ENCODE measurements around the gene UTS2B. TPM values are rescaled to one million over a fixed set of nuclear protein-coding genes. Genes with fewer than 3 reads are reported as not detected.
"Not testable (repeated sequence)": the region's sequence is repeated elsewhere in the genome, so short reads cannot be mapped to it uniquely, and the experiment has no call there.

The UTS2B gene
- total and polyA plus RNA-seq, 8 donors, result 0.09 to 0.35 (median 0.26) TPM; not detected in 3

DNA sequence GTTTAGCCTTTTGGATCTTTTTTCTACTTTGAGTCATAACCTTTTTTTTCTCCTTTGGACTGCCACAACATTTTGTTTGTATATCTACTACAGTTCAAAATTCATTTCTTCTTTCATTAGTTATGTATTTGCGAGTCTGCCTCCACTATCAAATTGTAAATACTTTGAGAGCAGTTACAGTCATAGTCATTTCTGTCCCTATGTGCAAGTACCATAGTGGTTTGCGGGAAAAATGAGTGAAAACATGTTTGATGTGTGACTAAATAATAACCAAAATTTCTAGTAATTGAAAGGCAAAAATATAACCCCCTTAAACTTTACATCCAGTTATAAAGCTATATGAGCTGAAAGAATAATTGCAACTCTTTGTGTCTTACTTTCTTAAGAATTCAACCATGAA, 46.9 kb downstream of the UTS2B start:
- no peaks in the 10 kb centered on the region for H3K4me1 ChIP-seq
- TF ChIP-seq, protein P1, sequence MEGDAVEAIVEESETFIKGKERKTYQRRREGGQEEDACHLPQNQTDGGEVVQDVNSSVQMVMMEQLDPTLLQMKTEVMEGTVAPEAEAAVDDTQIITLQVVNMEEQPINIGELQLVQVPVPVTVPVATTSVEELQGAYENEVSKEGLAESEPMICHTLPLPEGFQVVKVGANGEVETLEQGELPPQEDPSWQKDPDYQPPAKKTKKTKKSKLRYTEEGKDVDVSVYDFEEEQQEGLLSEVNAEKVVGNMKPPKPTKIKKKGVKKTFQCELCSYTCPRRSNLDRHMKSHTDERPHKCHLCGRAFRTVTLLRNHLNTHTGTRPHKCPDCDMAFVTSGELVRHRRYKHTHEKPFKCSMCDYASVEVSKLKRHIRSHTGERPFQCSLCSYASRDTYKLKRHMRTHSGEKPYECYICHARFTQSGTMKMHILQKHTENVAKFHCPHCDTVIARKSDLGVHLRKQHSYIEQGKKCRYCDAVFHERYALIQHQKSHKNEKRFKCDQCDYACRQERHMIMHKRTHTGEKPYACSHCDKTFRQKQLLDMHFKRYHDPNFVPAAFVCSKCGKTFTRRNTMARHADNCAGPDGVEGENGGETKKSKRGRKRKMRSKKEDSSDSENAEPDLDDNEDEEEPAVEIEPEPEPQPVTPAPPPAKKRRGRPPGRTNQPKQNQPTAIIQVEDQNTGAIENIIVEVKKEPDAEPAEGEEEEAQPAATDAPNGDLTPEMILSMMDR (IDR thresholded peaks at IDR 0.05), result no peak
- H3K36me3 ChIP-seq, result no peaks in the 10 kb centered on the region
- DNase-seq (no peak), FAIRE-seq (no peak), ATAC-seq (no peak)
- no peak overlapping the region for H3K27ac ChIP-seq
- no peak overlapping the region for H3K4me3 ChIP-seq
- intact Hi-C loops (cut with DNase I), result no loop called here
- no peaks in the 10 kb centered on the region for H3K9me3 ChIP-seq
- no peaks in the 10 kb centered on the region for H3K27me3 ChIP-seq
- 75 to 90% methylated on average over 2 of the region's 2 CpGs for WGBS, 2 donors

DNA sequence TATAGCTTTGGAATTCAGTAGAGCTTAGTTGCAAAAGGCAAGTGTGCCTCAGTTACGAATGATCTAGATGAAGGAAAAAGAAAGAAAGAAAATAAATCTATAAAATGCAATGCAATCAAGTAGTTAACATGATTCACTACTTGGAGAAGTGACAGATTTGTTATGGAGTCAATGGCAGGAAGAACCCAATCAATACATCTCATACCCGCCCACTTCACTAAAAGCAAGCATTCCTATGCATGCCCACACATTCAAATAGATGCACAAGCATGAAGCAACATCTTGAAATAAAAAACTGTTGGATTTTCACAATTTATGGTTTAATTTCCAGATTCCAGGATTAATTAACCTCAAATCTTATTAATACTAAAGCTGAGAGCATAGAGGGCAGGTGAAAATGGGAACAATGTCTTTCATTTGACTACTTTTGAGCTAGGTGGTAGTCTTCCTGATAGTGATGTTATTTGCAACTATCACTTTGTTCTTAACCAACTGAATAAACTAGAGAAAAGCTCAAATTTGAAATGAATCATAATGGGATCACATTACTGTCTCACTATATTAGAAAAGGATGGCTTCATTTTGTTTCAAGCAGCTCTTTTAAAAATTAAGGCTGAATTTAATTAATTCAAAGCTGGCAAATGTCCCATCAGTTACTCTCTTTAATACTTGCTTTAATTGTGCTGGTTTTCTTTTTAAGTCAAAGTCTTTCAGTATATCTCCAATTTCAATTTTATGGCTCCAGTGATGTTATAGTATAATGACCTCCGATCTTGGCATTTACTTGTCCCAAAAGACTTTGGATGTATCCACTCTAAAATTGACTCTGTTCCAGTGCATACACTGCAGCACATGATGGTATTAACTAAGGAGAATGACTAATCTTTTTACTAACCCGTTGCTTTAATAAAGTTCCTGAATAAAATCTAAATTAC, 47.8 kb downstream of the UTS2B start:
- ATAC-seq, result no peak
- H3K4me3 ChIP-seq, result no peak overlapping the region
- 41 to 48% methylated on average over 4 of the region's 4 CpGs for WGBS, 2 donors

DNA sequence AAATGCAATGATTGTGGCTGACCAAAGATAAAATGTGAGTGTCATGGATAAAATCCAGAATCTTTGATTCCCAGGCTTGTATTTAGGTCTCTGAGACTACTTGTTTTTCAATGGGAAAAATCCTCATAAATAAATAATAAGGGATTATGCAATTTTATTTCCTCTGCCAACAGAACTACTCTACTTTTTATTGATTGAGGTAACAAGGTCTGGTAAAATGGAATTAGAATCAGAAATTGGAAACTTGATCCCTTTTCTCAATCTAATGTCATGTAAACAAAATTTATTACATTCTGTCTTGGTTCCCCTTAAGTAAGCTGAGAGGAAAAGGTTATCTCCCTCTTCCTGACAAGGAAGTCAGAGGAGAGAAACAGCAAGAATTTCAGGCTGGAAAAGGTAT, 49.4 kb downstream of the UTS2B start:
- TF ChIP-seq, protein P1 (IDR thresholded peaks at IDR 0.05), result no peak
- Histone ChIP-seq H3K27me3 (no peaks in the 10 kb centered on the region), H3K4me1 (no peaks in the 10 kb centered on the region), H3K27ac (no peak overlapping the region), H3K36me3 (no peaks in the 10 kb centered on the region), H3K4me3 (no peak overlapping the region), H3K9me3 (no peaks in the 10 kb centered on the region)
- intact Hi-C loops (cut with DNase I), result no loop called here
- ATAC-seq (no peak), DNase-seq (no peak), FAIRE-seq (no peak)

More for the DNA sequence above, 47.8 kb downstream of the UTS2B start:
- H3K27me3 ChIP-seq, result no peaks in the 10 kb centered on the region
- intact Hi-C loops (cut with DNase I), result no loop called here
- no peaks in the 10 kb centered on the region for H3K4me1 ChIP-seq
- DNase-seq (no peak), FAIRE-seq (no peak)
- TF ChIP-seq, protein P1 (IDR thresholded peaks at IDR 0.05), result no peak
- no peaks in the 10 kb centered on the region for H3K36me3 ChIP-seq
- no peak overlapping the region for H3K27ac ChIP-seq
- H3K9me3 ChIP-seq, result no peaks in the 10 kb centered on the region

DNA sequence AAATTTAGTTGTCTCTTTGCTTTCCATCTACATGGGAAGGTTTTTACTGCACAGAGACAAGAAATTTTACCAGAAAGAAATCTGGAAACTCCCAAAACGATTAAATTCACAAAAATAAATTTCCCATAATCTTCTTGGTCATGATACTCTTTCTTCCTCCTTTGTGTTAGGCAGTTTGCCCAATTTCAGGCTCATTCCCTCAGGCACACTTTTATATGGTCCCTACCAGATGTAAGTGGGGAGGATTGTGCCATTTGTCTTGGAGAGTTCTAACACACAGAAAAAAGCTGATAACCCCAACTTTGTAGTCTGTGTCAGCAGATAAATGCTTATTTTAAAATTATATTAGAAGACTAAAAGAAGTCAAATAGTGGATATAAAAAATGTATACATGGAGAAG, 50.2 kb downstream of the UTS2B start:
- ATAC-seq (no peak), DNase-seq (no peak), FAIRE-seq (no peak)
- Histone ChIP-seq H3K9me3 (no peaks in the 10 kb centered on the region), H3K36me3 (no peaks in the 10 kb centered on the region), H3K27me3 (no peaks in the 10 kb centered on the region), H3K27ac (no peak overlapping the region), H3K4me1 (no peaks in the 10 kb centered on the region), H3K4me3 (no peak overlapping the region)
- WGBS, 2 donors, result 19 to 30% methylated on average over 1 of the region's 1 CpG
- TF ChIP-seq, protein P1 (IDR thresholded peaks at IDR 0.05), result no peak
- intact Hi-C loops (cut with DNase I), result no loop called here

DNA sequence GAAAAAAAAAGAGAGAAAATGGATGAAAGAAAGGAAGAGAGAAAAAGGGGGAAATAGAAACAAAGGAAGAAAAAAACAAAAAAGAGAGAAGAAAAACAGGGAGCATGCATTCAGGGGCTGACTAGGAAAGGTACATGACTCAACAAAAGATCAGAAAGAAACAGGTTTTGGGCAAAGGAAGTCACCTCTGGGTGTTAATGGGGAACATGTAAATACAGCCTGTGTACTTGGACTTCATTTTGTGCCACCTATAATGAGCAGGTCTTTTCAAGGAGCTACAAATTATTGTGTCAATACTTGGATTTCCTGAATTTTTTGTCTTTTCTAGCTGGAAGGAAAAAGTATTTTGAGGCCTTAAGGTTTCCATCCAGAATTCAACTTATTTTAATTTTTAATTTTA, 54.6 kb downstream of the UTS2B start:
- TF ChIP-seq, protein P1 (IDR thresholded peaks at IDR 0.05), result no peak
- no peaks in the 10 kb centered on the region for H3K27me3 ChIP-seq
- no peak overlapping the region for H3K4me3 ChIP-seq
- H3K27ac ChIP-seq, result no peak overlapping the region
- FAIRE-seq, result no peak
- ATAC-seq, result no peak
- no peak for DNase-seq
- H3K36me3 ChIP-seq, result no peaks in the 10 kb centered on the region
- no peaks in the 10 kb centered on the region for H3K9me3 ChIP-seq
- no peaks in the 10 kb centered on the region for H3K4me1 ChIP-seq
- intact Hi-C loops (cut with DNase I), result no loop called here

DNA sequence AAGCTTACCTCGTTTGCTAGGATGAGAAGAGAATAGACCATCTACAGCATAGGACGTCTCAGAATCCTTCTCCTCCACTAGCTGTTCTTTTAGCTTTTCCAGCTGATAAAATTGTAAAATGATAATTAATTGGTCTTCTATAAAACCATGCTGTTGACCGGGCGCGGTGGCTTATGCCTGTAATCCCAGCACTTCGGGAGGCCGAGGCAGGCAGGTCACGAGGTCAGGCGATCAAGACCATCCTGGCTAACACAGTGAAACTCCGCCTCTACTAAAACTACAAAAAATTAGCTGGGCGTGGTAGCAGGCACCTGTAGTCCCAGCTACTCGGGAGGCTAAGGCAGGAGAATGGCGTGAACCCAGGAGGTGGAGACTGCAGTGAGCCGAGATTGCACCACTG, 55.1 kb downstream of the UTS2B start:
- not testable (repeated sequence) for DNase-seq

More for the DNA sequence above, 55.1 kb downstream of the UTS2B start:
- H3K4me1 ChIP-seq; ATAC-seq; H3K36me3 ChIP-seq; intact Hi-C loops (cut with DNase I); H3K4me3 ChIP-seq; H3K9me3 ChIP-seq; H3K27me3 ChIP-seq; FAIRE-seq; H3K27ac ChIP-seq: not testable (repeated sequence)
- WGBS, 2 donors, result 82 to 90% methylated on average over 14 of the region's 14 CpGs
